ENCODE measurements around the gene C1orf122. TPM values are rescaled to one million over a fixed set of nuclear protein-coding genes. Genes with fewer than 3 reads are reported as not detected.
A peak's percentile ranks its signal among the peaks of the same experiment; 100 is the strongest.

C1orf122 gene
- total and polyA plus RNA-seq, 2 experiments from 2014 or later: 32.8 to 68.3 TPM

- Histone ChIP-seq H3K36me3 (ENCODE audit: insufficient read depth) (no peaks in the 10 kb centered on the region), H3K4me2 (no peak overlapping the region), H3K27me3 (ENCODE audit: insufficient read depth) (no peaks in the 10 kb centered on the region), H4K20me1 (replicated peaks; ENCODE audit: insufficient read depth) (no peaks in the 10 kb centered on the region), H3F3A (replicated peaks; ENCODE audit: low read depth) (no peaks in the 10 kb centered on the region), H3K9me2 (ENCODE audit: insufficient read depth) (no peaks in the 10 kb centered on the region), H3K79me2 (replicated peaks; ENCODE audit: insufficient read depth) (no peaks in the 10 kb centered on the region), H3K27ac (ENCODE audit: low read depth) (no peak overlapping the region), H3K4me3 (no peak overlapping the region), H2AFZ (peak overlapping the region; percentile 32; the same call in 1 of the 2 replicates), H3K4me1 (ENCODE audit: insufficient read depth) (no peaks in the 10 kb centered on the region)
- H3K27me3 Mint-ChIP-seq (ENCODE audit: insufficient read depth, low read depth, poor library complexity): no peaks in the 10 kb centered on the region
- no peak overlapping the region for H3K4me3 Mint-ChIP-seq
- DNase-seq (ENCODE audit: low spot score) (no peak), ATAC-seq (no peak)
- no peaks in the 10 kb centered on the region for H3K4me1 Mint-ChIP-seq
- H3K27ac Mint-ChIP-seq: no peak overlapping the region
- no peaks in the 10 kb centered on the region for H3K36me3 Mint-ChIP-seq (ENCODE audit: low read depth)
- no peak for TF ChIP-seq ETS1 (IDR thresholded peaks at IDR 0.05)
- TF ChIP-seq POLR2AphosphoS5 (IDR thresholded peaks at IDR 0.05; ENCODE audit: low read depth): no peak
- no peak for TF ChIP-seq ZNF114 (CRISPR knock-in tag; IDR thresholded peaks at IDR 0.05)
- no peak for TF ChIP-seq ZNF331 (CRISPR knock-in tag; IDR thresholded peaks at IDR 0.05; ENCODE audit: low read depth)
- no peak for TF ChIP-seq CREB1 (CRISPR knock-in tag; IDR thresholded peaks at IDR 0.05; ENCODE audit: low read depth)
- no peak for TF ChIP-seq NANOG (IDR thresholded peaks at IDR 0.05; ENCODE audit: borderline replicate concordance)
- no peak for TF ChIP-seq STAT1 (IDR thresholded peaks at IDR 0.05; ENCODE audit: unreplicated experiment)
- TF ChIP-seq ZNF462 (CRISPR knock-in tag; IDR thresholded peaks at IDR 0.05): no peak
- TF ChIP-seq EZH2 (IDR thresholded peaks at IDR 0.05; ENCODE audit: low read depth, unreplicated experiment): no peak
- no peak for TF ChIP-seq CTCF (conservative IDR thresholded peaks at IDR 0.05; ENCODE audit: low read depth in 2 of 2)
- no peak for TF ChIP-seq JUNB (IDR thresholded peaks at IDR 0.05; ENCODE audit: unreplicated experiment)
- no peak for TF ChIP-seq EZH2phosphoT487 (IDR thresholded peaks at IDR 0.05; ENCODE audit: unreplicated experiment)
- no peak for TF ChIP-seq REST (IDR thresholded peaks at IDR 0.05; ENCODE audit: unreplicated experiment)
- H3K9me3 Mint-ChIP-seq: no peaks in the 10 kb centered on the region
Observed at GRCh38 chr1:37782491-37782890, 25.1 kb upstream of the C1orf122 start.
